HG03354 (cell line): Measurements from ENCODE around the gene TRPT1.

Source experiments
- ATAC-seq: cut with Tn5 transposase; IDR thresholded peaks from one replicate; pipeline ENCODE4 v1.9.1; 2021; ENCODE audit warnings: mild to moderate bottlenecking; ENCODE audit not compliant: unreplicated experiment, poor library complexity, severe bottlenecking

The TRPT1 gene

DNA sequence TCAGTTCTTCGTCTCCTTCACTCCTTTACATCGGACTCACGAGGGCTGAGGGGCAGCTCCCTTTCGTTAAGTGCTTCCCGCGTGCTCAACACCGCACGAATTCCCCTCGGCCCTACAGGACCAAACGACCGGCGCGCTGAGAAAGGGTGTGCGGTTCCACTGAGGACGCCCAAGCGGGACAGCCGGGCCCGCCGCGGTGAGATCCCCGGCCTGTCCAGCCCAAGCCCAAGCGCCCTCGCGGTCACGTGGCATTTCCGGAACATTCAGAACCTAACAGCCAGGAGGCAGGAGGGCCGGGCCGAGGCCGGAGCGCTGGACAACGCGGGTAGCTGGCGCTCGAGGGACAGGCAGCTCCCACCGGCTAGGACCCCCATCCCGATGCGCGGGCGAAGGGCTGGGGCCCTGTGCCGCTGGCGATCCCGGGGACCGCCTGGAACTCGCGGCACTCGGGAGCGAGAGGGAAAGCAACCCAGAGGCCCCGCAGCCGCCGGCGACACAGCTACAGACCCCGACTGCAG, 40.8 kb downstream of the TRPT1 start:
- peak; percentile 19 for ATAC-seq

DNA sequence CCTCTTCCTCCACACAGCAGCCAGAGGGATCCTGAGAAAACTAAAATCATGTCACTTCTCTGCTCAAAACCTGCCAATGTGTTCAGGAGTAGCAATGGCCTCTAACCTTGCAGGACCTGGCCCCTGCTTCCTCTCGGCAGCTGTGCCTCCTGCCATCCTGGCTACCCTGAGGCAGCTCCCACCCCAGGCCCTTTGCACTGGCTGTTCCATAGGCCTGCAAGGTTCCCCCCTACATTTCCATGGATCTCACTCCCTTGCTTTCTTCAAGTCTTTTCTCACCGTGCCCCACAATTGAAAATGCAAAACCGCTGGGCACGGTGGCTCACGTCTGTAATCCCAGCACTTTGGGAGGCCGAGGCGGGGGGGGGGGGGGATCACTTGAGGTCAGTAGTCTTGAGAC, 42.1 kb downstream of the TRPT1 start:
- no peak for ATAC-seq

DNA sequence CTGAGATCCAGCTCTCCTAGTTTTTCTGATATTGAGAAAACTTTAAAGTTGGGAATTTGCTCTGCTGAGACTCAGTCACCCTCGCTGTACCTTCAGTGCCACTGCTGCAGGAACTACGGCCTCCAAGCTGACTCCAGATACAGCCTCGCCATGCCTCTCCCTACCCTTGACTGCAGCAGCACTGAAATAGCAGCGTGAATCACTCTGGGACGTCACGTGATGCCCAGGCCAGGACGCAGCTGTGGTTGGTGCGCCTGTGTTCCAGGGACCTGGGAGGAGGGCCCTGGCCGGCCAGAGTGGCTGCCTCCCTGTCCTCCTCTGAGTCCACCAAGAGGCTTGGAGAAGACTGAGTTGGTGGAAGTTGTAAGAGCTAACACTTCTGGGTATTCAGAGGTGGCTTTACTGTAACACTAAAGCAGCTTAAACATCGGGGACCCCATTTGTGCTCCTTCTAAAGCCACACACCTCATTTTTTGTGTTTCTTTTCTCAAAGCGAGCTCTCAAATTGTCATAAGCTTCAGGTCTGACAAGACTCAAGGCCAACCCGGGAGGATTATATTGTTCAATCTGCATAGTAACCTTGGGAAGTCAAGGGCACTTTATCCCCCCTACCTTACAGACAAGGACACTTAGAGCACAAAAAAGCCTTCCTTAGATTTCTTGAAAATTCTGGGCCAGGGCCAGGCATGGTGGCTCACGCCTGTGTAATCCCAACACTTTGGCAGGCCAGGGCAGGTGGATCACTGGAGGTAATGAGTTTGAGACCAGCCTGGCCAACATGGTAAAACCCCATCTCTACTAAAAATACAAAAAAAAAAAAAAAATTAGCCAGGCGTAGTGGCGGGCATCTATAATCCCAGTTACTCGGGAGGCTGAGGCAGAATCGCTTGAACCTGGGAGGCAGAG, 44.2 kb downstream of the TRPT1 start:
- no peak for ATAC-seq

DNA sequence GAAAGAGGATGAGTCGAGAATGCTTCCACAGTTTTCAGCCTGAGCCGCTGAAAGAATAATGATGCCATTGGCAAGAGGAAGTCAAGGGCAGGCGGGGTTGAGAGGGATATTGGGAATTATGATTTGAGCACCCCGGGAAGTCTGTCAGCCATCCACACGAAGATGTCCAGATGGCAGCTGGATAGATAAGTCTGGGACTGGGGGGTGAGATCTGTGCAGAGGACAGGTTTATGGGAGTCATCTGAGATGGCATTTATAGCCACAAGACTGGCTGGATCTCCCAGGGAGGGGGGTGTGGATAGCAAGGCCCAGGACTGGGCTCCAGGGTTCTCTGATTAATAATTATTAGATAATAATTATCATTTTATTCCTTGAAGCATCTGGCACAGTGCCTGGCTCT, 45.1 kb downstream of the TRPT1 start:
- ATAC-seq, result no peak

DNA sequence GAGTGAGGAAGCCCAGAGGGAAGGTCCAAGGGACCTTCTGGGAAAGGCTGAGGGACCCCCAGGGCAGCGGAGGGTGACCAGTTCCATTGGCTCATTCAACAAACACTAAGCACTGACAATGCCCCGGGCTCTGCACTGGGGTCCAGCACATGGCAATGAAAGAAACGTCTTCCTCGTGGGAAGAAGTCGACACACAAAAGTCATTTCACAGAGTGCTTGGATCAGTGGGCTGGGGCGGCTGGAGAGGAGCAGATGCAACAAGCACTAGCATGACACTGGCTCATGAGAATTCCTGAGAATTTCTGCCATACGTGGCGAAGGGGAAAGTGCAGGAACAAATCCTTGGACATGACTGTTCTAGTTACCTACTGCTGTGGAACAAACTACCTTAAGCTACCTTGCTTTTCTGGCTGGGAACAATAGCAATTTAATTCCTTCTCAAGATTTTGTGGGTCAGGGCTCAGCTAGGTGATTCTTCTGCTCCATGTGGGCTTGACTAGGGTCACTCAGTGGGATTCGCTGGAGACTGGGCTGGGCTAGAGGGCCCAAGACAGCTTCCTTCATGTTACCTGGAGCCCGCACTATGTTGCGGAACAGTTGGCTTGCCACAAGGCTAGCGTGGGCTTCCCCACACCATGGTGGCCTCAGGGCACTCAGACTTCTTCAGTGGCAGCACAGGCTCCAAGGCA, 46.9 kb downstream of the TRPT1 start:
- ATAC-seq, result no peak

DNA sequence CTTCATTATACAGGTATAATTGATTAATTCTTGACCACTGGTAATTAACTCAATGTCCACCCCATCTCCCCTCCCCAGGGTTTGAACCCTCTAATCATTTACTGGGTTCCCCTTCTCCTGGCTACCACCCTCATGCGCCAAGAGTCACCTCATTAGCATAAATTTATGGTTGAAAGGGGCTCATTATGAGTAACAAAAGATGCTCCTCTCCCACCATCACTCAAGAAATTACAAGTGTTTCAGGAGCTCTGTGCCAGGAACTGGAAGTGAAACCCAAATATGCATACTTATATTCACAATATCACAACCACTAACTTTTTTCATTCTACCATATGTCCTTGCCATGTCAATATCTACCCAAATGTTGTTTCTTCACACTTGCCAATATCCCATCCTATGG, 47.8 kb downstream of the TRPT1 start:
- ATAC-seq, result no peak

DNA sequence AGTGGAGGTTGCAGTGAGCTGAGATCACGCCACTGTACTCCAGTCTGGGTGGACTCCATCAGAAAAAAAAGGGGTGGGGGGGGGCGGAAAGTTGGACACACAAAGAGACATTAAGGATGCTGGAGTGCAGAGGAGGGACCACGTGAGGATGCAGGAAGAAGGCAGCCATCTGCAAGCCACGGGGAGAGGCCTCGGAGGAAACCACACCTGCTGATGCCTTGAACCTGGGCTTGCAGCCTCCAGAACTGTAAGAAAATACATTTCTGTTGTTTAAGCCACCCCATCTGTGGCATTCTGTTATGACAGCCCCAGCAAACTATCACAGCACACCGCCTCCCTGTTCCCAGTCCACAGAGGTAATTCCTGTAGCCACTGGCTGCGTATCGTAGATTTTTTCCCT, 49.2 kb downstream of the TRPT1 start:
- no peak for ATAC-seq
